ENCODE results near the gene ADGRV1. TPM values are rescaled to one million over a fixed set of nuclear protein-coding genes. Genes with fewer than 3 reads are reported as not detected.

ADGRV1 gene
- total RNA-seq, 2 donors from 2014 or later: 97.6 to 117 TPM

DNA sequence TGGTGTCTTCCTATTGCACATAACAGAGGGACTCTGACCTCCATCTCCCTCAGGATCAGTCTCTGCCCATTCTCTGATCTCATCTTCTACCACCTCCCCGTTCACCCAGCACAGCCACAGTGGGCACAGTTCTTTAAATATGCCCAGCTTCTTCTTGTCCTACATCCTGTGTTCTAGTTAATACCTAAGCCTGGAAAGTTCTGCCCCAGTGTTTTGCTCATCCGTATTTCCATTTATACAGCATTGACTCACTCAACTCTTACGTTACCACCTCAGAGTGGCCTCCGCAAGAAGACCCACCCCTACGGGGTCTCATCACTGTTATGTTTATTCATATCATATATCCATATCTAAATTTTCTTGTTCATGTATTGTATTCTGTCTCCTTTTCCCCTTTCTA, 315.5 kb downstream of the ADGRV1 start:
- 91 to 100% methylated on average over 2 to 5 of the region's 5 CpGs for WGBS, 2 experiments (ENCODE audit: insufficient coverage in 1 of 2, insufficient read length in 1 of 2)
- H3K27me3 ChIP-seq (ENCODE audit: control insufficient read depth, insufficient read depth, low read length, poor library complexity, severe bottlenecking): no peaks in the 10 kb centered on the region
- no peak for DNase-seq
- Mint-ChIP-seq H3K4me1 (peaks cover 23% of the 10 kb centered on the region), H3K27ac (no peak overlapping the region), H3K27me3 (ENCODE audit: insufficient read depth) (no peaks in the 10 kb centered on the region), H3K9me3 (no peaks in the 10 kb centered on the region), H3K36me3 (ENCODE audit: low read depth) (peaks cover 6% of the 10 kb centered on the region), H3K4me3 (no peak overlapping the region)
- TF ChIP-seq, protein P1, sequence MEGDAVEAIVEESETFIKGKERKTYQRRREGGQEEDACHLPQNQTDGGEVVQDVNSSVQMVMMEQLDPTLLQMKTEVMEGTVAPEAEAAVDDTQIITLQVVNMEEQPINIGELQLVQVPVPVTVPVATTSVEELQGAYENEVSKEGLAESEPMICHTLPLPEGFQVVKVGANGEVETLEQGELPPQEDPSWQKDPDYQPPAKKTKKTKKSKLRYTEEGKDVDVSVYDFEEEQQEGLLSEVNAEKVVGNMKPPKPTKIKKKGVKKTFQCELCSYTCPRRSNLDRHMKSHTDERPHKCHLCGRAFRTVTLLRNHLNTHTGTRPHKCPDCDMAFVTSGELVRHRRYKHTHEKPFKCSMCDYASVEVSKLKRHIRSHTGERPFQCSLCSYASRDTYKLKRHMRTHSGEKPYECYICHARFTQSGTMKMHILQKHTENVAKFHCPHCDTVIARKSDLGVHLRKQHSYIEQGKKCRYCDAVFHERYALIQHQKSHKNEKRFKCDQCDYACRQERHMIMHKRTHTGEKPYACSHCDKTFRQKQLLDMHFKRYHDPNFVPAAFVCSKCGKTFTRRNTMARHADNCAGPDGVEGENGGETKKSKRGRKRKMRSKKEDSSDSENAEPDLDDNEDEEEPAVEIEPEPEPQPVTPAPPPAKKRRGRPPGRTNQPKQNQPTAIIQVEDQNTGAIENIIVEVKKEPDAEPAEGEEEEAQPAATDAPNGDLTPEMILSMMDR (conservative IDR thresholded peaks at IDR 0.05): no peak
- peaks cover 10% of the 10 kb centered on the region for H3K4me1 ChIP-seq (ENCODE audit: control insufficient read depth, insufficient read depth, low read length)
- no peaks in the 10 kb centered on the region for H3K9me3 ChIP-seq (ENCODE audit: control insufficient read depth, low read length)
- H3K9ac ChIP-seq (ENCODE audit: extremely low read depth, low read length, poor library complexity, severe bottlenecking): no peak overlapping the region
- peaks cover 2% of the 10 kb centered on the region for H3K36me3 ChIP-seq (ENCODE audit: control insufficient read depth, insufficient read depth, low read length)
- H3K27ac ChIP-seq (ENCODE audit: low read depth, low read length): no peak overlapping the region
- no peak overlapping the region for H3K4me3 ChIP-seq (ENCODE audit: low read length)

DNA sequence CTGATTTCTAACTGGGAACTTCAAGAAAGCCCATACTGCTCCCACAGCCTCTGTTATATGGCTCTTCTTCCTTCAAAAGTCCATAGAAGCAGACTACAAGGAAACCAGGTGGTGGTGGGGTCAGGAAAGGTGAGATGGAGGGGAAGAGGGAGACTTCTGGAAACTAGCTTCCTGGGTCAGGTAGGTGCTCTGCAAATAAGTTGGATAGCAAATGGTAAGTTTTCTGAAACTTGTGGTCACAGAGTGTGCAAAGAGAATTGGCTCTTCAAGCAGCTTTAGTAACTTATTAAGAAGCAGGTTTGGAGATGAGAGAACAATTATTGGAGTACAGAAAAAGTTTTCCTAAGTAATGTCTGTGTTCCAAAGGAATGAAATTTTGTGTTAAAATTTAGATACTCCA, 316.9 kb downstream of the ADGRV1 start:
- no peak overlapping the region for H3K27ac ChIP-seq (ENCODE audit: low read depth, low read length)
- Mint-ChIP-seq H3K36me3 (ENCODE audit: low read depth) (peaks cover 8% of the 10 kb centered on the region), H3K4me1 (peaks cover 20% of the 10 kb centered on the region), H3K27me3 (ENCODE audit: insufficient read depth) (no peaks in the 10 kb centered on the region), H3K4me3 (no peak overlapping the region), H3K9me3 (no peaks in the 10 kb centered on the region), H3K27ac (peak overlapping the region; percentile 65)
- peaks cover 10% of the 10 kb centered on the region for H3K4me1 ChIP-seq (ENCODE audit: control insufficient read depth, insufficient read depth, low read length)
- TF ChIP-seq, protein P1 (conservative IDR thresholded peaks at IDR 0.05): no peak
- no peak overlapping the region for H3K9ac ChIP-seq (ENCODE audit: extremely low read depth, low read length, poor library complexity, severe bottlenecking)
- H3K36me3 ChIP-seq (ENCODE audit: control insufficient read depth, insufficient read depth, low read length): peaks cover 4% of the 10 kb centered on the region
- DNase-seq: no peak
- H3K27me3 ChIP-seq (ENCODE audit: control insufficient read depth, insufficient read depth, low read length, poor library complexity, severe bottlenecking): no peaks in the 10 kb centered on the region
- H3K4me3 ChIP-seq (ENCODE audit: low read length): no peak overlapping the region
- no peaks in the 10 kb centered on the region for H3K9me3 ChIP-seq (ENCODE audit: control insufficient read depth, low read length)

DNA sequence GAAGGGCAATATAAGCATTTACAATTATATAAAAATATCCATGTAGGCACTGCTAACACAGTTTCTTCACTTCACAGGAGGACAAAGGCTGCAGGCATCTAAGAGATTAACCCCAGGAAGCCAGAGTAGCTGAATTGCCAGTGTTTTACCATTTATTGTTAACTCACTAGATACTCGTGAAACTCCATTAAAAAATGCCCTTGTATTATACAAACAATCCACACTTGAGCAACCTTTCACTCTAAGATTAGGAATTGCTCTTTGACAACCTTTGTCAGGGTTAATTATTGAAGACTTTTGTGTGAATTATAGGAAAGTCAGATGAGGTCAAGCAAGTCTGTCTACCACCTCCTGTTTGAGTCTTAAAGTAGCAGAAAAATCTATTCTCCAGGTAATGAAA, 317.8 kb downstream of the ADGRV1 start:
- Mint-ChIP-seq H3K27ac (no peak overlapping the region), H3K4me3 (no peak overlapping the region), H3K4me1 (peaks cover 21% of the 10 kb centered on the region), H3K36me3 (ENCODE audit: low read depth) (peaks cover 8% of the 10 kb centered on the region), H3K27me3 (ENCODE audit: insufficient read depth) (no peaks in the 10 kb centered on the region), H3K9me3 (no peaks in the 10 kb centered on the region)
- TF ChIP-seq, protein P1 (conservative IDR thresholded peaks at IDR 0.05): no peak
- H3K9ac ChIP-seq (ENCODE audit: extremely low read depth, low read length, poor library complexity, severe bottlenecking): no peak overlapping the region
- H3K27ac ChIP-seq (ENCODE audit: low read depth, low read length): no peak overlapping the region
- no peaks in the 10 kb centered on the region for H3K9me3 ChIP-seq (ENCODE audit: control insufficient read depth, low read length)
- 49 to 60% methylated on average over 1 of the region's 1 CpG for WGBS, 2 experiments (ENCODE audit: insufficient coverage in 1 of 2, insufficient read length in 1 of 2)
- H3K4me3 ChIP-seq (ENCODE audit: low read length): no peak overlapping the region
- DNase-seq: no peak
- H3K4me1 ChIP-seq (ENCODE audit: control insufficient read depth, insufficient read depth, low read length): peaks cover 10% of the 10 kb centered on the region
- no peaks in the 10 kb centered on the region for H3K27me3 ChIP-seq (ENCODE audit: control insufficient read depth, insufficient read depth, low read length, poor library complexity, severe bottlenecking)
- H3K36me3 ChIP-seq (ENCODE audit: control insufficient read depth, insufficient read depth, low read length): peaks cover 4% of the 10 kb centered on the region

Measured in endodermal cell (in vitro differentiated cells).